H1 (cell line): ENCODE results near the gene MFAP3. TPM values are rescaled to one million over a fixed set of nuclear protein-coding genes. Genes with fewer than 3 reads are reported as not detected.

Experiments
- EP300 ChIP-seq, 2 experiments: IDR thresholded peaks; 1 replicate in 1 of 2; 2 replicates in 1 of 2; pipeline ENCODE4 v1.6.1; 2011 to 2012; ENCODE audit warnings: low read depth in 2 of 2, low read length in 2 of 2, mild to moderate bottlenecking in 2 of 2, borderline replicate concordance in 1 of 2, inconsistent platforms in 1 of 2, moderate library complexity in 1 of 2
- HDAC6 ChIP-seq: IDR thresholded peaks from one replicate; pipeline ENCODE4 v1.7.1; 2012; ENCODE audit warnings: low read depth, mild to moderate bottlenecking, inconsistent platforms, low read length, moderate library complexity
- polyA plus RNA-seq, 7 experiments: library from polyadenylated mRNA; depleted of rRNA in 3 of 7; stranded (reverse) in 5 of 7; unstranded in 2 of 7; fragments of >200 nt in 5 of 7; fragments of 200-250 nt in 2 of 7; gene quantifications; 1 replicate in 5 of 7; 2 replicates in 1 of 7; 4 replicates in 1 of 7; pipeline versions ENCODE4 v1.2.1 to v1.2.3, GENCODE V29; 2011 to 2013; ENCODE audit warnings: missing spikeins in 2 of 7, mixed read lengths in 2 of 7
- total RNA-seq: library from RNA; stranded (reverse); fragmentation: NEBNext Ultra II Directional; extraction: Animal tissue kit (Norgen Biotek cat#: 25700); gene quantifications from 2 replicates; pipeline ENCODE4 v1.2.1, GENCODE V29; 2021

Gene MFAP3
- total and polyA plus RNA-seq, 2 of the 8 experiments (the other 6 are each of a cell fraction or from before 2014, with no cell fraction given), result 13.7 to 27.0 TPM

DNA sequence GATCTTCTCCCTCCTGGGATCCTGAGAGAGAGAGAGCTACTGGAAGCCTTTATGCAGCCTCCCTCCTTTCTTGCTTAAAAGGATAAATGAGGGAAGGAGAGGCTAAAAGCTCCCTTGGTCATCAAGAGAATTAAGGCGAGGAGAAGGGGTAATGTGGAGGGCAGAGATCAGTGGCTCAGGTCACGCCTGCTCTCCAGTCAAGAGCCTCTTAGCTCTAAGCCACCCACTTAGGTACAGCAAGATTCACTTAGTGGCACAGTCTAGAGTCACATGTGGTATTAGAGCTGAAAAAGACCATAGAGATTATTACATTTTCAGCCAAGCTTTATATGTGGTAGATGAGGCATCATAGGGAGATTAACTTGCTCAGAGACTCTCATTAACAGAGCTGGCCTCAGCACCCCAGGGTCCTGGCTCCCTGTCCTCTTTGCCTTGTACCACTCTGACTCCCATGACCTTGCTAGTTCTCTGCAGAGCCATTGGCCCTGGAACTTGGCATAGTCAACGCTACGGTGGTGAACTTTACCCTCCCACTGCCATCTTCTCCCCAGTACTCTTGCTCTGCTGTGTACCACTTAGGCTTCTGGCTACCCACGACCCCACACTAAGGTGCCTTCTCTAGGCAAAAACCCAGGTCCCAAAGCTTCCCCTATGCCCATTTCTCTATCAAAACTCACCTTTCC lies 37.6 kb downstream of the MFAP3 start (continued):
- no peak for TF ChIP-seq HDAC6
- TF ChIP-seq EP300 (IDR thresholded peaks at IDR 0.05; ENCODE audit: borderline replicate concordance in 1 of 2, low read depth in 2 of 2, low read length in 2 of 2), result no peak
